Activated T-cell treated with anti-CD3 and anti-CD28 coated beads for 4 hours (primary cell): Measurements from ENCODE around the gene ZNF516.

Experiments
- DNase-seq: peaks from one replicate; pipeline ENCODE4 v3.0.0-alpha.2; 2020

Gene ZNF516

GRCh38 chr18:76419811-76420210 is 75.2 kb downstream of the ZNF516 start:
- no peak for DNase-seq

- no peak for DNase-seq
These were observed 78.1 kb downstream of the ZNF516 start for GRCh38 chr18:76416911-76417310.

GRCh38 chr18:76414936-76415621 is 80.0 kb downstream of the ZNF516 start:
- DNase-seq = no peak

- no peak for DNase-seq
These were observed 82.0 kb downstream of the ZNF516 start for GRCh38 chr18:76412818-76413565.

- no peak for DNase-seq
These were observed 82.8 kb downstream of the ZNF516 start for GRCh38 chr18:76412010-76412817.

GRCh38 chr18:76410660-76411417 is 84.2 kb downstream of the ZNF516 start:
- DNase-seq = no peak

GRCh38 chr18:76410033-76410432 is 85.0 kb downstream of the ZNF516 start:
- no peak for DNase-seq

GRCh38 chr18:76408480-76409067 is 86.5 kb downstream of the ZNF516 start:
- no peak for DNase-seq

GRCh38 chr18:76407681-76408080 is 87.4 kb downstream of the ZNF516 start:
- no peak for DNase-seq

- DNase-seq = no peak
These were observed 88.3 kb downstream of the ZNF516 start for GRCh38 chr18:76406791-76407190.

GRCh38 chr18:76405681-76406356 is 89.2 kb downstream of the ZNF516 start:
- no peak for DNase-seq

GRCh38 chr18:76405280-76405679 is 89.8 kb downstream of the ZNF516 start:
- DNase-seq = no peak

- DNase-seq = no peak
These were observed 90.7 kb downstream of the ZNF516 start for GRCh38 chr18:76404345-76404831.

- DNase-seq = no peak
These were observed 92.7 kb downstream of the ZNF516 start for GRCh38 chr18:76402026-76402990.

- DNase-seq = no peak
These were observed 93.5 kb downstream of the ZNF516 start for GRCh38 chr18:76401498-76401897.

- no peak for DNase-seq
These were observed 95.2 kb downstream of the ZNF516 start for GRCh38 chr18:76399613-76400391.

- DNase-seq = peak; percentile 70
These were observed 96.0 kb downstream of the ZNF516 start for GRCh38 chr18:76398896-76399612.

GRCh38 chr18:76398295-76398694 is 96.7 kb downstream of the ZNF516 start:
- no peak for DNase-seq

GRCh38 chr18:76397631-76398030 is 97.4 kb downstream of the ZNF516 start:
- no peak for DNase-seq
